GM19397 (cell line): Measurements from ENCODE around the gene ZNF70.

ENCODE experiments used
- ATAC-seq: cut with Tn5 transposase; IDR thresholded peaks from one replicate; pipeline ENCODE4 v1.9.1; 2021; ENCODE audit warnings: mild to moderate bottlenecking, moderate library complexity; ENCODE audit not compliant: unreplicated experiment

ZNF70 gene

GRCh38 chr22:23779731-23780130 is 28.8 kb upstream of the ZNF70 start:
- ATAC-seq = no peak

GRCh38 chr22:23779083-23779482 is 28.2 kb upstream of the ZNF70 start:
- ATAC-seq = no peak

GRCh38 chr22:23778577-23778900 is 27.6 kb upstream of the ZNF70 start:
- no peak for ATAC-seq

GRCh38 chr22:23777776-23778576 is 27.1 kb upstream of the ZNF70 start:
- ATAC-seq = no peak

GRCh38 chr22:23775779-23776375 is 25.0 kb upstream of the ZNF70 start:
- no peak for ATAC-seq

- ATAC-seq = no peak
Observed at GRCh38 chr22:23774922-23775436, 24.1 kb upstream of the ZNF70 start.

- no peak for ATAC-seq
Observed at GRCh38 chr22:23774114-23774921, 23.4 kb upstream of the ZNF70 start.

GRCh38 chr22:23773483-23774113 is 22.7 kb upstream of the ZNF70 start:
- ATAC-seq = no peak

- no peak for ATAC-seq
Observed at GRCh38 chr22:23772649-23773473, 21.9 kb upstream of the ZNF70 start, which contains the start of gene MMP11. Gene MMP11, plus strand, starts transcription at chr22:23772849. Its CDS starts 22 bp downstream, at chr22:23772871.

GRCh38 chr22:23772315-23772648 is 21.4 kb upstream of the ZNF70 start:
- ATAC-seq = no peak

- no peak for ATAC-seq
Observed at GRCh38 chr22:23769321-23769965, 18.5 kb upstream of the ZNF70 start.

GRCh38 chr22:23767673-23768548 is 17.0 kb upstream of the ZNF70 start, which contains the start of gene CHCHD10:
Gene CHCHD10, minus strand, starts transcription at chr22:23767972. Its CDS starts 98 bp downstream, at chr22:23767874.
- peak; percentile 63 for ATAC-seq

- ATAC-seq = no peak
Observed at GRCh38 chr22:23767303-23767672, 16.4 kb upstream of the ZNF70 start.

GRCh38 chr22:23764899-23765881 is 14.3 kb upstream of the ZNF70 start:
- ATAC-seq = no peak

- ATAC-seq = no peak
Observed at GRCh38 chr22:23763954-23764353, 13.0 kb upstream of the ZNF70 start.

- ATAC-seq = no peak
Observed at GRCh38 chr22:23763579-23763945, 12.7 kb upstream of the ZNF70 start.

GRCh38 chr22:23762842-23763578 is 12.1 kb upstream of the ZNF70 start, which contains the start of gene C22orf15:
Gene C22orf15, plus strand, starts transcription at chr22:23762990. Its CDS starts 317 bp downstream, at chr22:23763307.
- ATAC-seq = no peak
